ENCODE measurements around the gene PLEKHG1. TPM values are rescaled to one million over a fixed set of nuclear protein-coding genes. Genes with fewer than 3 reads are reported as not detected.

The PLEKHG1 gene
- total RNA-seq, 6 experiments from 2014 or later = 0.07 TPM; not detected in 5

DNA sequence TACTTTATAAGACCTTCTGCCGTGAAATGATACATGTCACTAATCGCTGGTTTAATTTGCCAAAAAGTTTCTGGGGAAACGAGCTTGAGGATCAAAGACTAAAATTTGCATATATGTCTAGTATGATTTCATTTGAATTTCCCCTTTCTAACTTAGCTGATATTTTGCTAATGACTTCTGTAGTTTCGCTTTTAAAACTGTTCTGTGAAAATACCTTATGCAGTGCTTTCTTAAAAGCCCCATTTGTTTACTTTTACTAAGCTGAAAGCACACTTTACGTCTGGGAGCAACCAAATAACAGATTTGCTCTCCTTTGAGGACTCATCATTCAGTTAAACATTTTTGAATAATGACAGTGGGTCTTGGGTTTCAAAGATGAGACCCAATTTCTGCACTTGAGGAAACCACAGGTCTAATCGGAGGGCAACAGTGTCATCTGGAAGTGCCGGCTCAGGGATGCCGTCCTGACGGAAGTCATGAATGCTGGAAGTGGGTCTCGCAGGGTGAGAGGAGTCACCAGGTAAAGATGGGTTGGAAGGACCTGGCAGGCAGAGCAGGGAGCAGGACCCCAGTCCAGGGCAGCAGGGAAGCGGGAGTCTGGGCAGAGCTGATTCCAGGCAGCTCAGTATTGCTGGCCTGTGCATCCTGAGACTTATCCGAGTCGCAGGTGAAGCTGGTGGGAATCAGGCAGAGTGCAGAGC lies 33.2 kb downstream of the PLEKHG1 start:
- Mint-ChIP-seq H3K4me1 (ENCODE audit: low read depth) (no peaks in the 10 kb centered on the region), H3K27me3 (ENCODE audit: insufficient read depth) (peaks cover 10% of the 10 kb centered on the region; the same call in 1 of the 2 replicates), H3K9me3 (peaks cover 21% of the 10 kb centered on the region), H3K4me3 (no peak overlapping the region), H3K36me3 (ENCODE audit: low read depth) (no peaks in the 10 kb centered on the region; the same call in 1 of the 2 replicates), H3K27ac (no peak overlapping the region)
- DNase-seq = no peak
- TF ChIP-seq, protein P1, sequence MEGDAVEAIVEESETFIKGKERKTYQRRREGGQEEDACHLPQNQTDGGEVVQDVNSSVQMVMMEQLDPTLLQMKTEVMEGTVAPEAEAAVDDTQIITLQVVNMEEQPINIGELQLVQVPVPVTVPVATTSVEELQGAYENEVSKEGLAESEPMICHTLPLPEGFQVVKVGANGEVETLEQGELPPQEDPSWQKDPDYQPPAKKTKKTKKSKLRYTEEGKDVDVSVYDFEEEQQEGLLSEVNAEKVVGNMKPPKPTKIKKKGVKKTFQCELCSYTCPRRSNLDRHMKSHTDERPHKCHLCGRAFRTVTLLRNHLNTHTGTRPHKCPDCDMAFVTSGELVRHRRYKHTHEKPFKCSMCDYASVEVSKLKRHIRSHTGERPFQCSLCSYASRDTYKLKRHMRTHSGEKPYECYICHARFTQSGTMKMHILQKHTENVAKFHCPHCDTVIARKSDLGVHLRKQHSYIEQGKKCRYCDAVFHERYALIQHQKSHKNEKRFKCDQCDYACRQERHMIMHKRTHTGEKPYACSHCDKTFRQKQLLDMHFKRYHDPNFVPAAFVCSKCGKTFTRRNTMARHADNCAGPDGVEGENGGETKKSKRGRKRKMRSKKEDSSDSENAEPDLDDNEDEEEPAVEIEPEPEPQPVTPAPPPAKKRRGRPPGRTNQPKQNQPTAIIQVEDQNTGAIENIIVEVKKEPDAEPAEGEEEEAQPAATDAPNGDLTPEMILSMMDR (IDR thresholded peaks at IDR 0.05) = no peak

- H3K9me3 Mint-ChIP-seq = peaks cover 21% of the 10 kb centered on the region
- H3K36me3 Mint-ChIP-seq (ENCODE audit: low read depth) = no peaks in the 10 kb centered on the region; the same call in 1 of the 2 replicates
- H3K4me3 Mint-ChIP-seq = no peak overlapping the region
- DNase-seq = no peak
- no peaks in the 10 kb centered on the region for H3K4me1 Mint-ChIP-seq (ENCODE audit: low read depth)
- TF ChIP-seq, protein P1 (IDR thresholded peaks at IDR 0.05) = no peak
- H3K27ac Mint-ChIP-seq = no peak overlapping the region
- peaks cover 10% of the 10 kb centered on the region; the same call in 1 of the 2 replicates for H3K27me3 Mint-ChIP-seq (ENCODE audit: insufficient read depth)
These were observed 33.8 kb downstream of the PLEKHG1 start for GRCh38 chr6:150633486-150633834.

DNA sequence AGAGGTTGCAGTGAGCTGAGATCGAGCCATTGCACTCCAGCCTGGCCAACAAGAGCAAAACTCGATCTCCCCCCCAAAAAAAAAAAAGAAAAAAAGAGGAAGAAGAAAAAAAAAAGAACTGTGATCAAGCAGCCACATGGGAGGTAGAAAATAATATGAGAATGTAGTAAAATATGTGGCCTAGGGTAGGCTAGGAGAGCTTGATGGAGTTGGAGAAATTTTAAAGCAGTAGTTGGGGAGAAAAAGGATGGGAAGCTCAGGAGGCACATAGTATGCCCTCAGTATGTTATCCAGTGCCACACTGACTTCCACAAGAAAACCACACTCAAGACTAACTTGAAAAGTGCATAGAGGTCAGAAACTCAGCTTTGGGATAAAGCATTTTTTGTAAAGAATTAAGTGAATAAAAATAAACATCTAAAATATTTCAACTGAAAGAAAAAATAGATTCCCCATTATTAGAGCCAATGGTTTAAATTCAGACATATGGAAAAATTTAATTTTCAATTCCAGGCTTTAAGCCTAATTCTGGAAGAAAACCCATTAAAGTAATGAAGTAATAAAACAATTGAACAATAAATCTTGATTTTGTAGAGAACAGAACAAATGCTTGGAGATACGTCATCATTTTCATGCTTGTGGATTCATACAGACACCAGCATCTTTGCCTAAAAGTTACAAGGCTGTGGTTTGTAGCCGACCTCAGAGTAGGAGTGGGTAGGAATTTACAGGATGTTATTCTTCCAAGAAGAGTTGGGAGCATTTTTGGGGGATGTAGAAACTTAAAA lies 34.7 kb downstream of the PLEKHG1 start:
- TF ChIP-seq, protein P1 (IDR thresholded peaks at IDR 0.05) = no peak
- Mint-ChIP-seq H3K36me3 (ENCODE audit: low read depth) (no peaks in the 10 kb centered on the region; the same call in 1 of the 2 replicates), H3K9me3 (peaks cover 21% of the 10 kb centered on the region), H3K4me3 (no peak overlapping the region), H3K4me1 (ENCODE audit: low read depth) (no peaks in the 10 kb centered on the region), H3K27me3 (ENCODE audit: insufficient read depth) (peaks cover 10% of the 10 kb centered on the region; the same call in 1 of the 2 replicates), H3K27ac (no peak overlapping the region)
- no peak for DNase-seq

DNA sequence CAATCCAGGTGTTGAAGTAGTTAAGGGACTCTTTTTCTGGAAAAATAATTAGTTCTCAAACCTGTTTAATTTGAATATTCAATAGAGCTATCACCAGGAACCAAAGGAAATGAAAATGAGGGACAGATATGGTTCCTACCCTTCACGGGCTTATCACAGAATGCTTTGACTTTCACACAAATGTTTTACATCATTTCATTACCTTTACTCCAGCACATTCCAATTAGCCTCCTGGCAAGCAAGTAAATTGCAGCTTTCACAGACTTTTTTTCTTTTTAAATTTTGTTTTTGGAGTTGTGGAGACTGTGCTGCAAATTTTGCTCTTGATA lies 35.2 kb downstream of the PLEKHG1 start:
- H3K27ac Mint-ChIP-seq = no peak overlapping the region
- no peaks in the 10 kb centered on the region for H3K4me1 Mint-ChIP-seq (ENCODE audit: low read depth)
- H3K27me3 Mint-ChIP-seq (ENCODE audit: insufficient read depth) = peaks cover 10% of the 10 kb centered on the region; the same call in 1 of the 2 replicates
- H3K36me3 Mint-ChIP-seq (ENCODE audit: low read depth) = no peaks in the 10 kb centered on the region; the same call in 1 of the 2 replicates
- TF ChIP-seq, protein P1 (IDR thresholded peaks at IDR 0.05) = no peak
- DNase-seq = no peak
- H3K4me3 Mint-ChIP-seq = no peak overlapping the region
- H3K9me3 Mint-ChIP-seq = peaks cover 20% of the 10 kb centered on the region

DNA sequence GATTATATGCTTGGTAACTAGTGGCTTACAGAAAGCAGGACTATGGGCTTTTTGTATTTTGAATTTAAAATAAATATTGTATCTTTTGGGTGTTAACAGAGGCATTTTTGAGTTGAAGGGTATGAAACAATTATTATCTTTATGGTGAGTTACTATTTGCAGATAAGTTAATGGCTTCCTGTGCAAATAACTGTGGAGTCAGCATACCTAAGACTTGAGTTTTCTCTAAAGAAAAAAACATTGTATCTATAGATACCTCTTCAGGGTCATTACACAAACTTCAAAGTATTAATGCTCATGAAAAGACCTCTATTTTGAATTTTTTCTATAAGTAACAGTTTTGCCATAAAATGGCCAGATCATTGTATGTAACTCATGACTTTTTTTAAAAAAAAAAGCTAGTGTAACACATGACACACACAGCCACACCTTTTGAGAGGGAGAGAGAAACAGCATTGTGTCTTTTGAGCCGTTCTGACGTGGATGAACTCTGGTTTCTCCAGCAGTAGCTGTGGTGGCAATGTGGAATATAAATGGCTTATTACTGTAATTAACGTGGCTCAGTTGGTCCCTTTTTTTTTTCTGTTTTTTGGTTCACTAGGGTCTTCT lies 36.3 kb downstream of the PLEKHG1 start:
- TF ChIP-seq, protein P1 (IDR thresholded peaks at IDR 0.05) = no peak
- Mint-ChIP-seq H3K4me3 (no peak overlapping the region), H3K36me3 (ENCODE audit: low read depth) (no peaks in the 10 kb centered on the region), H3K27ac (no peak overlapping the region), H3K27me3 (ENCODE audit: insufficient read depth) (peaks cover 6% of the 10 kb centered on the region; the same call in 1 of the 2 replicates), H3K9me3 (peaks cover 11% of the 10 kb centered on the region; the same call in 1 of the 2 replicates), H3K4me1 (ENCODE audit: low read depth) (no peaks in the 10 kb centered on the region)
- DNase-seq = no peak

Measured in HFFc6 (cell line).